Transverse colon (tissue), 4 donors: ENCODE measurements around the gene ELK4.

Source experiments
- EP300 ChIP-seq: sonication (generic); formaldehyde crosslinking; IDR thresholded peaks from one replicate; pipeline ENCODE4 v1.6.1; 2017; ENCODE audit warnings: antibody characterized with exemption, low read depth
- POLR2A ChIP-seq: fragments of 450-650 bp; IDR thresholded peaks from one replicate; pipeline ENCODE4 v1.6.1; 2016; ENCODE audit warnings: antibody characterized with exemption, mild to moderate bottlenecking, moderate library complexity
- POLR2AphosphoS5 ChIP-seq, 3 donors: sonication (generic); formaldehyde crosslinking; IDR thresholded peaks; one replicate each; pipeline ENCODE4 v1.6.1; 2016; ENCODE audit warnings: antibody characterized with exemption in 3 of 3
- TF ChIP-seq, protein P1 (sequence below), 5 experiments: fragments of 200-600 bp in 3 of 5; fragments of 450-650 bp in 2 of 5; sonication (generic) in 3 of 5; IDR thresholded peaks; 1 replicate in 2 of 5; 2 replicates in 3 of 5; pipeline ENCODE4 v1.5.1; 2016 to 2017; ENCODE audit warnings: antibody characterized with exemption in 5 of 5, inconsistent platforms in 3 of 5, mild to moderate bottlenecking in 2 of 5, moderate library complexity in 1 of 5

DNA sequence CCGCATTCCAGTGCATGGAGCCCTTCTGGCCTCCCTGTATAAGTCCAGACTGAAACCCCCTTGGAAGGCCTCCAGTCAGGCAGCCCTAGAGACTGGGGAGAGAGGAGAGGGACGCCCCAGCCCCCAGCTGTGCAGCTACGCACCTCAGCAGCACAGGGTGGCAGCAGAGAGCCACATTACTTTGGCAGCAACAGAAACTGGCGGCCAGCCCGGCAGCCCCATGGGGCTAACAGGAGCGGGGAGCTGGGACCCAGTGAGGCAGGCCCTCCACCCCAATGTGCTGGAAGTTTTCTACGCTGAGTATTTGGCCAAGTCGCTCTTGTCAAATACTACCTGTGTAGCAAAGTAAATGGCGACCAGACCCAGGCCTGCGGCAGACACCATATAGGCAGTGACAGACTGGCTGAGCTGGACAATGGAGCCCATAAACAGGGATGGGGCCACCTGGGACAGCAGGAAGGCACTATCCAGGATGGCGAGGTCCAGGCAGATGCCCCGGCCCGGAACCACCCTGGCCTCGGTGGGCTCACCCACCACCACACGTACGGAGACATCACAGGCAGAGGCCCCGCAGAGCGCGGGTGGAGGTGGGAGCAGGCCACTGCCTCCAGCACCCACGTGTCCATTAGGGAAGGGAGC lies 27.3 kb upstream of the ELK4 start:
- TF ChIP-seq, protein P1, sequence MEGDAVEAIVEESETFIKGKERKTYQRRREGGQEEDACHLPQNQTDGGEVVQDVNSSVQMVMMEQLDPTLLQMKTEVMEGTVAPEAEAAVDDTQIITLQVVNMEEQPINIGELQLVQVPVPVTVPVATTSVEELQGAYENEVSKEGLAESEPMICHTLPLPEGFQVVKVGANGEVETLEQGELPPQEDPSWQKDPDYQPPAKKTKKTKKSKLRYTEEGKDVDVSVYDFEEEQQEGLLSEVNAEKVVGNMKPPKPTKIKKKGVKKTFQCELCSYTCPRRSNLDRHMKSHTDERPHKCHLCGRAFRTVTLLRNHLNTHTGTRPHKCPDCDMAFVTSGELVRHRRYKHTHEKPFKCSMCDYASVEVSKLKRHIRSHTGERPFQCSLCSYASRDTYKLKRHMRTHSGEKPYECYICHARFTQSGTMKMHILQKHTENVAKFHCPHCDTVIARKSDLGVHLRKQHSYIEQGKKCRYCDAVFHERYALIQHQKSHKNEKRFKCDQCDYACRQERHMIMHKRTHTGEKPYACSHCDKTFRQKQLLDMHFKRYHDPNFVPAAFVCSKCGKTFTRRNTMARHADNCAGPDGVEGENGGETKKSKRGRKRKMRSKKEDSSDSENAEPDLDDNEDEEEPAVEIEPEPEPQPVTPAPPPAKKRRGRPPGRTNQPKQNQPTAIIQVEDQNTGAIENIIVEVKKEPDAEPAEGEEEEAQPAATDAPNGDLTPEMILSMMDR (IDR thresholded peaks at IDR 0.05), result peak; percentile 79 to 93 (median 85)
- TF ChIP-seq POLR2AphosphoS5 (IDR thresholded peaks at IDR 0.05) (peak in 1 of 3 donors; percentile 25), EP300 (no peak), POLR2A (no peak)
